Measurements from ENCODE around the gene DMRTB1. TPM values are rescaled to one million over a fixed set of nuclear protein-coding genes. Genes with fewer than 3 reads are reported as not detected.

The DMRTB1 gene
- total RNA-seq, 1 donor from 2014 or later: not detected

DNA sequence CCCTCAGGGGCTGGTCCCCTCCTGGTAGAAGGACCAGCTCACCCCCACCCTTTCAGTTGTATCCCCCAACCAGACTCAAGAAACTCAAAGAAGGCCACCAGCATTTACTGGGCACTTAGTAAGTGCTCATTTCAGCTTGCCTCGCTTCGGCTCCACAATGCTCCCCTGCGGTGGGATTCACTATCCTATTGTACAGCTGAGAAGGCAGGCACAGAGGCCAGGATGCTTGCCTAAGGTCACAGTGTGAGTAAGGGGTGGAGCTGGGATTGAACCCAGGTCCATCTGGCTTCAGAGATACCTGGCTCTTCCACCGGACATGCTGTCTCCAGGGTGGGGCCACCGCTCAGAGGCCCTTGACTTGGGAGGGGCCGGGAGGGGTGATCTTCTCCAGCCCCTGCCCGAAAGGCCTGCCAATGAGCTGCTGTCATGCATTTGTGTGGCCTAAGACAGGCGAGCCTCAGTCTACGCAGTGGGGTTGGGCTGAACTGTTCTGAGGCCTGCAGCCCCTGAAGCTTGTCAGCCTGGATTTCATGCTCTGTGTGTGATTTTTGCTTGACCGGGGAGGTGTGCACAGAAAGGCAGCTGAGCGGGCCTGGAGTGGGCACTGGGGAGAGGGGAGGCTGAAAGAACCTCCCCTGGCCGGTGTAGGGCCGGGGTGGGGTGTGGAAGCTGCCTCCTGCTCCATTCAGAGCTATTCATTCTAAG, 48.1 kb downstream of the DMRTB1 start:
- no peak for DNase-seq
- no peak for ATAC-seq
- H3K9me3 ChIP-seq: no peaks in the 10 kb centered on the region
- intact Hi-C loops (cut with DNase I): no loop called here
- TF ChIP-seq, protein P1, sequence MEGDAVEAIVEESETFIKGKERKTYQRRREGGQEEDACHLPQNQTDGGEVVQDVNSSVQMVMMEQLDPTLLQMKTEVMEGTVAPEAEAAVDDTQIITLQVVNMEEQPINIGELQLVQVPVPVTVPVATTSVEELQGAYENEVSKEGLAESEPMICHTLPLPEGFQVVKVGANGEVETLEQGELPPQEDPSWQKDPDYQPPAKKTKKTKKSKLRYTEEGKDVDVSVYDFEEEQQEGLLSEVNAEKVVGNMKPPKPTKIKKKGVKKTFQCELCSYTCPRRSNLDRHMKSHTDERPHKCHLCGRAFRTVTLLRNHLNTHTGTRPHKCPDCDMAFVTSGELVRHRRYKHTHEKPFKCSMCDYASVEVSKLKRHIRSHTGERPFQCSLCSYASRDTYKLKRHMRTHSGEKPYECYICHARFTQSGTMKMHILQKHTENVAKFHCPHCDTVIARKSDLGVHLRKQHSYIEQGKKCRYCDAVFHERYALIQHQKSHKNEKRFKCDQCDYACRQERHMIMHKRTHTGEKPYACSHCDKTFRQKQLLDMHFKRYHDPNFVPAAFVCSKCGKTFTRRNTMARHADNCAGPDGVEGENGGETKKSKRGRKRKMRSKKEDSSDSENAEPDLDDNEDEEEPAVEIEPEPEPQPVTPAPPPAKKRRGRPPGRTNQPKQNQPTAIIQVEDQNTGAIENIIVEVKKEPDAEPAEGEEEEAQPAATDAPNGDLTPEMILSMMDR (IDR thresholded peaks at IDR 0.05): no peak
- H3K4me3 ChIP-seq: no peak overlapping the region
- H3K36me3 ChIP-seq: no peaks in the 10 kb centered on the region
- H3K27me3 ChIP-seq: no peaks in the 10 kb centered on the region
- H3K27ac ChIP-seq: no peak overlapping the region
- H3K4me1 ChIP-seq: no peaks in the 10 kb centered on the region

DNA sequence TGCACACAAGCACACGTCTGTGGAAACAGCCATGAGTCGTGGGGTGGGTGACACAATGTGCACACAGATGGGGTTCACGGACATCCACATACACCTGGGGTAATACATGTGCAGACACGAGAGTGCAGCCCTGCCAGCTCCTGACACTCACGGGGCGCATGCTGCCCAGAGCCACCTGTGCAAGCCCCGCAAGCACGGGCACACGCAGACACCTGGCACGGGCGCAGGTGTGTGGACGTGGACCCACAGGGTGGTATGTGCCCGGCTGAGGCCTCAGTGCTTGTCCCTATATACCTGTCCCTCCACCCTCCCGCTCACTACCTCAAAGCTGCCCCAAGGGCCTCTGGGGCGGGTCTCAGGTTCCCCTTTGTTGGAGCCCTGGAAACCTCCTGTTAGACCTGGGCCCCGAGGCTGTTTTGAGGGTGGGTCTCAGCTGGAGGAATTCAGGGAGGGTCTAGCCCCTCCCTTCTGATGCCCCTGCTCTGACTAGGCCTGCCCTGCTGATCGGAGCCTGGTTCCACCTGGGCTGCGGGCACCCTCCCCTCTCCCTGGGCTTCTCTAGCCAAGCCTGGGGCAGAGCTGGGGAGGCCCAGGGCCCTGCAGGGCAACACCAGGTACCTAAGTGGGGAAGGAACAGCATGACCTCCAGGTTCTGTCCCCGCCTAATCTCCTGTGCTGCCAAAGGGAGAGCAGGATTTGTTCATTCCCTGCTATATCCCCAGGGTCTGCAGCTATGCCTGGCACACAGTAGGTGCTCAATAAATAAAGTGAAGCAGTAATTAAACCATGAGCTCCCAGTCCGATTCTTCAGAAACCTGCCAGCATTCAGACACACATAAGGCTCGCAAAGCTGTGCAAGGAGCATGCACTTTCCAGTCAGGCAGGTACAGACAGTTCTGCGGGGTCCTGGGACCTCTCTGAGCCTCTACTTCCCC, 49.1 kb downstream of the DMRTB1 start:
- TF ChIP-seq, protein P1 (IDR thresholded peaks at IDR 0.05): no peak
- Histone ChIP-seq H3K4me1 (no peaks in the 10 kb centered on the region), H3K9me3 (no peaks in the 10 kb centered on the region), H3K27ac (no peak overlapping the region), H3K36me3 (no peaks in the 10 kb centered on the region), H3K4me3 (no peak overlapping the region), H3K27me3 (no peaks in the 10 kb centered on the region)
- intact Hi-C loops (cut with DNase I): no loop called here
- no peak for ATAC-seq
- DNase-seq: no peak

DNA sequence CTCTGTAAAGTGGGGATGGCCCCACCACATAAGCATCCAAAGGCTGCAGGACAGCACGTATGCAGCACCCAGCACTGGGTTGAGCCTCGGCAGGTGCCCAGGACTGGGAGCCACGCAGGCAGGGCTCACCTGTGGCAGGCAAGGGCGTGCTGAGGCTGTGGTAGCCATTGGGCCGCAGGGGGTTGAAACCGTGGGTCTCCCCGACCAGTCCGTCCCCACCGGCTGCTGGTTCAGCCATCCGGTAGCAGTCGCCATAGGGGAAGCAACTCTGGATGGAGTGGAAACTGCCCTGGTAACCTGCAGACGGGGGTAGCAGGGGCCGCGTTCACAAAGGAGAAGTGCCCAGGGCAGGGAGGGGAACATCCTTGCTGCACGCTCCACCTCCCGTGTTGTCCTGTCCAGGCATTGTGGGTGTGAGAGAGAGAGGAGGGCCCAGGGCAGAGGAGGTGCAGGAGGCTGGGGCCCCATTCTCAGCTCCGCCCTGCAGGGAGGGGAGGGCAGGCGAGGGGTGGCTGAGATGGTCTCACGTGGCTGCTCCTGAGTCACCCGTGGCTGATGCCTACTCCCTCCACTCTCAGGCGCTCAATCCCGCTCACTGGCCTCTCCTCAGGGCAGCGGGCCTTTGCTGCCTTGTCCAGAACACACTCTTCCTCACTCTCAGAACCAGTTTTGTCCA, 49.9 kb downstream of the DMRTB1 start:
- no peaks in the 10 kb centered on the region for H3K4me1 ChIP-seq
- H3K9me3 ChIP-seq: no peaks in the 10 kb centered on the region
- intact Hi-C loops (cut with DNase I): no loop called here
- H3K36me3 ChIP-seq: no peaks in the 10 kb centered on the region
- H3K27me3 ChIP-seq: no peaks in the 10 kb centered on the region
- H3K4me3 ChIP-seq: no peak overlapping the region
- DNase-seq (no peak), ATAC-seq (peak; percentile 56)
- H3K27ac ChIP-seq: no peak overlapping the region
- TF ChIP-seq, protein P1 (IDR thresholded peaks at IDR 0.05): no peak

DNA sequence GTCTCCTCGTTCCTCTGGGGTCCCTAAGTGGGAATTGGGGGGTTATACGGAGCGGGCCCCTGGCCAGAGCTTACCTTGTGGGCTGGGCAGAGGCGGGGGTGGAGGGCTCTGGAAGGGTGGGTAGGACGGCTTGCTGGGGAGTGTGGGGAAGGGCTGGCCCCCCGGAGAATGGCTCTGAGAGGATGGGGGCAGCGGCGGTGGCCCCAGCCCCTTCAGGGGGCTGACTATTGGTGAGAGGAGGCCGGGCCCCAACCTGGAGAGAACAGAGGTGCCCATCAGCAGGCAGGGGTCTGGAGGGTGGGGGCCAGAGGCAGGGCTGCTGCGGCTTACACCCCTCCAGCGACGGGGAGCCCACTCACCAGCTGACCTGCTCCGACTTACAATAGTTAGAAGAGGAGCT, 50.6 kb downstream of the DMRTB1 start:
- DNase-seq (no peak), ATAC-seq (no peak)
- no peaks in the 10 kb centered on the region for H3K27me3 ChIP-seq
- H3K4me1 ChIP-seq: no peaks in the 10 kb centered on the region
- no peaks in the 10 kb centered on the region for H3K36me3 ChIP-seq
- intact Hi-C loops (cut with DNase I): no loop called here
- no peaks in the 10 kb centered on the region for H3K9me3 ChIP-seq
- no peak overlapping the region for H3K4me3 ChIP-seq
- TF ChIP-seq, protein P1 (IDR thresholded peaks at IDR 0.05): no peak
- no peak overlapping the region for H3K27ac ChIP-seq

DNA sequence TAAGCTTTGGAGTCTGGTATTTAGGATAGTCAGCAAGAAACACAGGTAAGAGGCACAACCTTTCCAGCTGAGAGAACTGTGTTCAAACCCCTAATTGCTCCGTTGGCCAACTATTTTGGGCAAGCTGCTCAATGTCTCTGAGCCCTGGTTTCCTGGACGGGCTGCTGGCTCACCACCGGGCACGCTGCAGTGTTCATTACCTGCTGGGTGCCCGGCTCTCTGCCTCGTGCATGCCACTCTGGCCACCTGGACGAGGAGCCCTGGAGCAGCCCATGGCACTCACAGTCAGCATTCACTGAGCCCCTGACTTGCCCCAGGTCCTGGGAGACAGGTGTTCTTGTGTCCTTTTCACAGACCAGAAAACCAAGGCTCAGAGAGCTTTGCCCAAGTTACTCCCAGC, 51.0 kb downstream of the DMRTB1 start:
- intact Hi-C loops (cut with DNase I): no loop called here
- no peak for DNase-seq
- no peak overlapping the region for H3K4me3 ChIP-seq

More for the DNA sequence above, 51.0 kb downstream of the DMRTB1 start:
- no peaks in the 10 kb centered on the region for H3K4me1 ChIP-seq
- H3K9me3 ChIP-seq: no peaks in the 10 kb centered on the region
- no peaks in the 10 kb centered on the region for H3K36me3 ChIP-seq
- no peak overlapping the region for H3K27ac ChIP-seq
- no peak for ATAC-seq
- H3K27me3 ChIP-seq: no peaks in the 10 kb centered on the region
- TF ChIP-seq, protein P1 (IDR thresholded peaks at IDR 0.05): no peak

Measured in upper lobe of right lung (tissue), 1 donor.